ENCODE measurements around the gene GPRC5A.
A peak's percentile ranks its signal among the peaks of the same experiment; 100 is the strongest.

Gene GPRC5A

DNA sequence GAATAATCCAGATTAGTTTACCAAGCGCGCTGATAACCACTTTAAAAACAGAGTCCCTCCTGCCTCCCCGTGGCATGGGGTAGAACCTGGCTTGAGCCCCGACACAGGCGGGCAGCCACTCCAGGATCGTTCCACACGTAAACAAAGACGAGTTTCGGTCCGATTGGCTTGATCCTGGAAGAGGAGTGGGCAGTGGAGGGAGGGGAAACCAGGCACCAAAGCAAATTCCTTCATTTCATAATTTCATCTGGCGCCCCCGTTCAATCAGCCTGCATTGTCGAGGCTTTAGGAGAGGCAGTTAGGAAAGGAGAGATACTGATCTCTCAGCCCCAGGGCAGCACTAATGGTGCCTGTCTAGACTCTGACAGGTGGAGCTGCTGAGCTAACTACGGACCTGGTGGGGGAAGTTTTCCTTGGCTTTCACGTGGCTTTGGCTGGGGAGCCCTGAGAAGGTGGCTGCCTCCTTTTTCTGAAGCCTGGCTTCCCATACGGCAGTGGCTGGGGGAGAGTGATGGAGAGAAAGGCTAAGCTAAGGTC lies 751 bp upstream of the GPRC5A start:
- Histone ChIP-seq H3K27me3 (ENCODE audit: control insufficient read depth, insufficient read depth, low read length) (peaks cover 57% of the 10 kb centered on the region), H3K9ac (ENCODE audit: low read depth, low read length) (no peak overlapping the region), H3K4me1 (ENCODE audit: control insufficient read depth, insufficient read depth, low read length) (peaks cover 10% of the 10 kb centered on the region), H3K9me3 (ENCODE audit: control insufficient read depth, insufficient read depth, low read length) (no peaks in the 10 kb centered on the region), H3K36me3 (ENCODE audit: control insufficient read depth, insufficient read depth, low read length) (no peaks in the 10 kb centered on the region), H3K4me3 (ENCODE audit: low read depth, low read length) (peak overlapping the region; percentile 85)

DNA sequence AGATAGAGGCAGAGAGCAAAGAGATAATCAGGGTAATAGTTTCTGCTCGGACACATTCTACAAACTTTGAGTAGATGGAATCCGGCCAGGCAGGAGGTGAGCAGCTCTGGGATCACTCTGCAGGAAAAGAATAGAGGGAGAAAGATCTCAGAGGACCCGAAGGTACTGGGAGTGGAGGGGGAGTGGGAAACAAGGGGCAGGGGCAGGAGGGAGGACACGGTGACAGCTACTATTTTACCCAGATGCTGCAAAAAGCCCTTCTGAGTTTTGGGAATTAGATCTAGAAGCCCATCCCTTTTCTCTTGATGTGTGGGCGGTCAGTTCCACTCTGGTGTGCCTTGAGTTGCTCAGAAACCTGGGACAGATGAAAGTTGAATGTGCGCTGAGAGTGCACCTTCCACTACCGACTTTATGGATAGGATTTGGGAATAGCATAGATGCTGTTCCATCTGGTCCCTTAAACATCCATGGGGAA lies 556 bp downstream of the GPRC5A start:
- no peaks in the 10 kb centered on the region for H3K36me3 ChIP-seq (ENCODE audit: control insufficient read depth, insufficient read depth, low read length)
- H3K9me3 ChIP-seq (ENCODE audit: control insufficient read depth, insufficient read depth, low read length) = no peaks in the 10 kb centered on the region
- peak overlapping the region; percentile 85 for H3K4me3 ChIP-seq (ENCODE audit: low read depth, low read length)
- H3K9ac ChIP-seq (ENCODE audit: low read depth, low read length) = no peak overlapping the region
- H3K4me1 ChIP-seq (ENCODE audit: control insufficient read depth, insufficient read depth, low read length) = peaks cover 5% of the 10 kb centered on the region
- H3K27me3 ChIP-seq (ENCODE audit: control insufficient read depth, insufficient read depth, low read length) = peaks cover 51% of the 10 kb centered on the region

DNA sequence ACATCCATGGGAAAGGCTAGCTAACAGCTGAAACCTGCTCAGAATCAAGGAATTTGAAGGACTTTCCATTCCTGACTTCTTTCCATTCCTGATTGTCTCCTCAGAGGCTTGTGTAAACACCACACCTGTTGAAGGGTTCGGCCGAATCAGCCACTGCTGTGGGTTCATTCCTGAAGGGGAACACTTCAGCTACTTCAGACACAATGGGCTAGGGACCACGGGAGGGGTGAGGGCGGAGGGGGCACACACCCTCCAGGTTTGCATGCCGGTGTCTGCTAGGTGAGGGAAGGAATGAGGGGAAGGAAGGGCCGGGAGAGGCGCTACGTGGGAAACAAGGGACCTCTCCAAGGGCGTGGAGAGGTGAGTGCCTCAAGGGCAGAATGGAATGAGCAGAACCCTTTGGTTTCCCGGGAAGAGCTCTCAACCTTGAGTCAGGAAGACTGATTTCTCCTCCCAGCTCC lies 1.3 kb downstream of the GPRC5A start:
- H3K9me3 ChIP-seq (ENCODE audit: control insufficient read depth, insufficient read depth, low read length) = no peaks in the 10 kb centered on the region
- peaks cover 5% of the 10 kb centered on the region for H3K4me1 ChIP-seq (ENCODE audit: control insufficient read depth, insufficient read depth, low read length)
- H3K36me3 ChIP-seq (ENCODE audit: control insufficient read depth, insufficient read depth, low read length) = no peaks in the 10 kb centered on the region
- H3K4me3 ChIP-seq (ENCODE audit: low read depth, low read length) = no peak overlapping the region
- peaks cover 51% of the 10 kb centered on the region for H3K27me3 ChIP-seq (ENCODE audit: control insufficient read depth, insufficient read depth, low read length)
- H3K9ac ChIP-seq (ENCODE audit: low read depth, low read length) = no peak overlapping the region

DNA sequence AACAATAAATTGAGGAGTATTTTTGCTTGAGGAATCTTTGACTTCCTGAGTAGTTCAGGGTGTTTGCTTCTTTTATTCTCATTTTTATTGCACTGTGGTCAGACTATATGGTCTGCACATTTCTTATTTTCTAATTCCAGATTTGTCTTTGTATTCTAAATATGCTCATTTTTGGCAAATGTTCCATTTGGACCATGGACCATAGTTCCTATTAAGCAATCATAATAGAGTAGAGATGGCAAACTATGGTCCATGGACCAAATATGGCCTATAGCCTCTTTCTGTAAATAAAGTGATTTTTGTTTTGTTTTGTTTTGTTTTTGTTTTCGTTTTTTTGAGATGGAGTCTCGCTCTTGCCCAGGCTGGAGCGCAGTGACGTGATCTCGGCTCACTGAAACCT lies 2.1 kb downstream of the GPRC5A start:
- no peak overlapping the region for H3K4me3 ChIP-seq (ENCODE audit: low read depth, low read length)
- peaks cover 5% of the 10 kb centered on the region for H3K4me1 ChIP-seq (ENCODE audit: control insufficient read depth, insufficient read depth, low read length)
- no peaks in the 10 kb centered on the region for H3K9me3 ChIP-seq (ENCODE audit: control insufficient read depth, insufficient read depth, low read length)
- peaks cover 49% of the 10 kb centered on the region for H3K27me3 ChIP-seq (ENCODE audit: control insufficient read depth, insufficient read depth, low read length)
- H3K36me3 ChIP-seq (ENCODE audit: control insufficient read depth, insufficient read depth, low read length) = no peaks in the 10 kb centered on the region
- H3K9ac ChIP-seq (ENCODE audit: low read depth, low read length) = no peak overlapping the region

DNA sequence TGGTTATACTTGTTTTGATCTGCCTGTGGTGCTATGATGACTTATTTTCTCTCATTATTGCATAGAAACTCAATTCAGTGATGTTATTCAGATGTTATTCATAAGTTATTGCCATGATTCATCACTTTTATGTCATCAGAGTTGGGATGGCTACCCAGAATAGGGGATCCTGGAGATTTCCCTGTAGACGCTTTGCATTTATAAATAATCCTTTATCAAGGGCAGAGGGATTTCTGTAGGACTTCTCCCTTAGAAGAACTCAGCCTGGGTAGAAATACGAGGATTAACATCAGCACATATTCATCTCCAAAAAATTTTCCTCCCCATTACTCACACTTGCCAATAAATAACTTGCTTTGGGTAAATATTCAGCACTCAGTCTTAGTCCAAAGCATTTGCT lies 4.9 kb downstream of the GPRC5A start:
- Histone ChIP-seq H3K4me3 (ENCODE audit: low read depth, low read length) (no peak overlapping the region), H3K4me1 (ENCODE audit: control insufficient read depth, insufficient read depth, low read length) (peaks cover 3% of the 10 kb centered on the region), H3K9me3 (ENCODE audit: control insufficient read depth, insufficient read depth, low read length) (no peaks in the 10 kb centered on the region), H3K9ac (ENCODE audit: low read depth, low read length) (no peak overlapping the region), H3K36me3 (ENCODE audit: control insufficient read depth, insufficient read depth, low read length) (no peaks in the 10 kb centered on the region), H3K27me3 (ENCODE audit: control insufficient read depth, insufficient read depth, low read length) (peaks cover 23% of the 10 kb centered on the region)

DNA sequence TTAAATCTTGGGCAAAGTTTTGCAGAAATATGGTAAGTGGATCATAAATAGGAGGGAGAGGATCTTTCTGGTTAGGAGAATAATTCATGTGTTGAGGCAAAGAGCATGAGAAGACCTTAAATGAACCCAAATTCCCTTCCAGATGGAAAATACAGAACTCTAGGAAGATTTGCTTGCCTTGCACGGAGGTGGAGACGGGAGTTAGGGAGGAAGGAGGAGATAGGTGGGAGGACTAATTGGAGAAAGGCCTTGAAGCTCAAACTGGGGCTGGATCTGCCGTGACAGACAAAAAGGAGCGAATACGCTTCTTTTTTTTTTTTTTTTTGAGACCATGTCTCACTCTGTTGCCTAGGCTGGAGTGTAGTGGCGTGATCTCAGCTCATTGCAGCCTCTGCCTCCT lies 5.9 kb downstream of the GPRC5A start:
- no peaks in the 10 kb centered on the region for H3K4me1 ChIP-seq (ENCODE audit: control insufficient read depth, insufficient read depth, low read length)
- H3K36me3 ChIP-seq (ENCODE audit: control insufficient read depth, insufficient read depth, low read length) = no peaks in the 10 kb centered on the region
- H3K4me3 ChIP-seq (ENCODE audit: low read depth, low read length) = no peak overlapping the region
- no peaks in the 10 kb centered on the region for H3K9me3 ChIP-seq (ENCODE audit: control insufficient read depth, insufficient read depth, low read length)
- peaks cover 13% of the 10 kb centered on the region for H3K27me3 ChIP-seq (ENCODE audit: control insufficient read depth, insufficient read depth, low read length)
- no peak overlapping the region for H3K9ac ChIP-seq (ENCODE audit: low read depth, low read length)

- H3K27me3 ChIP-seq (ENCODE audit: control insufficient read depth, insufficient read depth, low read length) = peaks cover 4% of the 10 kb centered on the region
- H3K4me1 ChIP-seq (ENCODE audit: control insufficient read depth, insufficient read depth, low read length) = no peaks in the 10 kb centered on the region
- no peak overlapping the region for H3K9ac ChIP-seq (ENCODE audit: low read depth, low read length)
- no peaks in the 10 kb centered on the region for H3K9me3 ChIP-seq (ENCODE audit: control insufficient read depth, insufficient read depth, low read length)
- no peaks in the 10 kb centered on the region for H3K36me3 ChIP-seq (ENCODE audit: control insufficient read depth, insufficient read depth, low read length)
- no peak overlapping the region for H3K4me3 ChIP-seq (ENCODE audit: low read depth, low read length)
Measured at GRCh38 chr12:12898136-12898717, 6.9 kb downstream of the GPRC5A start.

GRCh38 chr12:12898911-12899511 lies 7.6 kb downstream of the GPRC5A start:
- Histone ChIP-seq H3K4me3 (ENCODE audit: low read depth, low read length) (no peak overlapping the region), H3K4me1 (ENCODE audit: control insufficient read depth, insufficient read depth, low read length) (peaks cover under 1% of the 10 kb centered on the region), H3K9ac (ENCODE audit: low read depth, low read length) (no peak overlapping the region), H3K9me3 (ENCODE audit: control insufficient read depth, insufficient read depth, low read length) (no peaks in the 10 kb centered on the region), H3K27me3 (ENCODE audit: control insufficient read depth, insufficient read depth, low read length) (no peaks in the 10 kb centered on the region), H3K36me3 (ENCODE audit: control insufficient read depth, insufficient read depth, low read length) (no peaks in the 10 kb centered on the region)

GRCh38 chr12:12899530-12900380 lies 8.4 kb downstream of the GPRC5A start:
- Histone ChIP-seq H3K4me1 (ENCODE audit: control insufficient read depth, insufficient read depth, low read length) (peaks cover 2% of the 10 kb centered on the region), H3K36me3 (ENCODE audit: control insufficient read depth, insufficient read depth, low read length) (no peaks in the 10 kb centered on the region), H3K4me3 (ENCODE audit: low read depth, low read length) (no peak overlapping the region), H3K9me3 (ENCODE audit: control insufficient read depth, insufficient read depth, low read length) (no peaks in the 10 kb centered on the region), H3K27me3 (ENCODE audit: control insufficient read depth, insufficient read depth, low read length) (no peaks in the 10 kb centered on the region), H3K9ac (ENCODE audit: low read depth, low read length) (no peak overlapping the region)

GRCh38 chr12:12900786-12901157 lies 9.4 kb downstream of the GPRC5A start:
- Histone ChIP-seq H3K27me3 (ENCODE audit: control insufficient read depth, insufficient read depth, low read length) (no peaks in the 10 kb centered on the region), H3K36me3 (ENCODE audit: control insufficient read depth, insufficient read depth, low read length) (no peaks in the 10 kb centered on the region), H3K4me1 (ENCODE audit: control insufficient read depth, insufficient read depth, low read length) (peaks cover 2% of the 10 kb centered on the region), H3K9me3 (ENCODE audit: control insufficient read depth, insufficient read depth, low read length) (no peaks in the 10 kb centered on the region), H3K4me3 (ENCODE audit: low read depth, low read length) (no peak overlapping the region), H3K9ac (ENCODE audit: low read depth, low read length) (no peak overlapping the region)

DNA sequence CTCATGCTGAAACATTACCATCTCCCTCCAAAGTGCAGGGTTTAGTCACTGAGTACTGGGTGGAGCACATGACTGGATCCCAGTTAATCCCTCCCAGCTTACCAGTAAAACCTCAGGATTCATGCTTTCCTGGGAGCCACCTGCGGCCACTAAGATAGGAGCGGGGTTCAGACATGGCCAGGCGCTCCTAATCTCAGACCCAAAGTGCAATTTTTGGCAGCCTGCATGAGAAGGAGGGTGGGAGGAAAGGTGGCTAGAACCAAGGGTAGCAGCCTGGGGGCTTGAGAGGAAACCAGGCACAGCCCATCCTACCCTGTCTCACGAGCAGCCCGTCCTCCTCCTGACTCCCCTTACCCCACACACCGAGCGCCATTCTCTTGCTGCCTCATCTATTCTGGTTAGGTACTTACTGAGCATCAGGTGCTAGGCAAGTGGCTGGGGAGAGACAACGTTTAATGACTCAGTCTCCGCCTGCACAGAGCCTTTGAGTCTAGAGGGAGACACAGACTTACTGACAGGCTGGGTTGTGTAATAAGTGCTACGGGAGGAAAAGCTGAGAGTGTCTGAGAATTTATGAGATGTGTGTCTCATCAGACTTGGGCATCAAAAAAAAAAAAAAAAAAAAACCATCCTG lies 9.9 kb downstream of the GPRC5A start:
- H3K9me3 ChIP-seq (ENCODE audit: control insufficient read depth, insufficient read depth, low read length) = no peaks in the 10 kb centered on the region
- H3K4me3 ChIP-seq (ENCODE audit: low read depth, low read length) = no peak overlapping the region
- no peaks in the 10 kb centered on the region for H3K36me3 ChIP-seq (ENCODE audit: control insufficient read depth, insufficient read depth, low read length)
- H3K9ac ChIP-seq (ENCODE audit: low read depth, low read length) = no peak overlapping the region
- no peaks in the 10 kb centered on the region for H3K27me3 ChIP-seq (ENCODE audit: control insufficient read depth, insufficient read depth, low read length)
- H3K4me1 ChIP-seq (ENCODE audit: control insufficient read depth, insufficient read depth, low read length) = peaks cover 2% of the 10 kb centered on the region
